Stimulated activated CD4-positive, alpha-beta T cell treated with anti-CD3 and anti-CD28 coated beads, TNF-alpha, amount 100 ng/mL, for 48 hours (primary cell): Measurements from ENCODE around the gene PTMA.

Source experiments
- DNase-seq, 3 donors: peaks; one replicate each; pipeline ENCODE4 v3.0.0-alpha.2; 2020; ENCODE audit warnings: low read depth in 3 of 3

PTMA gene

GRCh38 chr2:231676243-231676642 lies 32.1 kb upstream of the PTMA start:
- DNase-seq: no peak

DNA sequence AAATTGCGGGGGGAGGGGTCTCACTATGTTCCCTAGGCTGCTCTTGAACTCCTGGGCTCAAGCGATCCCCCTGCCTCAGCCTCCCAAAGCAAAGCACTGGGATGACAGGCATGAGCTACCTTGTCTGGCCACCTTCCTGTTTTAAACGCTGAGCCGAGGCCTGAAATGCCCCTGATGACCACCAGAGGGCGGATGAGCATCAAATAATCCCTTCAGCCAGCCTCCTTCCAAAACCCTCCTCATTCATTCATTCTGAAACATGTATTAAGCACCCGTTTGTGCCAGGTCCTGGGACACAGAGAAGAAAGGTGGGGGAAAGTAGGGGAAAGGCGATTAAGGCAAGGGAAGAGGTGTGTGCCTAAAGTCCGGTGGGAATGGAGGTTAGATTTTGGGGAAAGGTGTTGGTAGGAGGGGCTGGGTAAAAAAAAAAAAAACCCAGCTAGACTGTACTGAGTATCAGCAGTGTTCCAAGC lies 30.7 kb upstream of the PTMA start:
- peak; percentile 64 to 73 (median 69) for DNase-seq

GRCh38 chr2:231679908-231680284 lies 28.4 kb upstream of the PTMA start:
- DNase-seq: no peak

DNA sequence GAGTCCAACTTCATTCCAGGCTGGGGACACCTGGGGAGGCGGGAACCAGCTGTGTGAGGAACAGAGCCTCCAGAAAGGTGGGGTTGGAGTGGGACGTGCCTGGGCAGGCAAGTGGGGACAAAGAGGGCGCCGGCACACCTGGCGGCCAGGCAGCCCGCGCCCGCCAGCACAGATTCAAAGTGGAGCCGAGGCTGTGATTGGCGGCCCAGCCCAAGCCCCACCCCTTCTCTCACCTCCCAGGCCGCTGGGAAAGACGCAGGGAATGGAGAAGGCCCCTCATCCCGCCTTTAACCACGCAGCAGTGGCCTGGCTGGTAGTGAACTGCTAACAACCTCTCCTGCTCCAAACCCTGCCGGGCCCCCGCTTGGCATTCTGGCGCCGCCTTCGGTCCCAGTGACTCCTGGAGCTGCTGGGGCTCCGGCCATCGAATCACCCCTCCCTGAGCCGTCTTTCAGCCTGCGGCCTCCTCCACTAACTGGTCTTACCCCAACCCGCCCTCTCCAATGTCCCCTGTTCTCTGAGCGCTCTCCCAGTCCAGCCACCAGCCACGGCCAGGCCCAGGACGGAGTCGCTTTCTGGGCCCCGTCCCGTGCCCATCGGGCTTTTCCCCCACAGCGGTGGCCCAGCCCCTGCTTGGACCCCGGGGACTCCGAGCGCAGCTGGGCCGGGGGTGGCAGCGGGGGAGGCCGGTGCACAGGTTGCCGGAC lies 27.9 kb upstream of the PTMA start:
- DNase-seq: no peak

DNA sequence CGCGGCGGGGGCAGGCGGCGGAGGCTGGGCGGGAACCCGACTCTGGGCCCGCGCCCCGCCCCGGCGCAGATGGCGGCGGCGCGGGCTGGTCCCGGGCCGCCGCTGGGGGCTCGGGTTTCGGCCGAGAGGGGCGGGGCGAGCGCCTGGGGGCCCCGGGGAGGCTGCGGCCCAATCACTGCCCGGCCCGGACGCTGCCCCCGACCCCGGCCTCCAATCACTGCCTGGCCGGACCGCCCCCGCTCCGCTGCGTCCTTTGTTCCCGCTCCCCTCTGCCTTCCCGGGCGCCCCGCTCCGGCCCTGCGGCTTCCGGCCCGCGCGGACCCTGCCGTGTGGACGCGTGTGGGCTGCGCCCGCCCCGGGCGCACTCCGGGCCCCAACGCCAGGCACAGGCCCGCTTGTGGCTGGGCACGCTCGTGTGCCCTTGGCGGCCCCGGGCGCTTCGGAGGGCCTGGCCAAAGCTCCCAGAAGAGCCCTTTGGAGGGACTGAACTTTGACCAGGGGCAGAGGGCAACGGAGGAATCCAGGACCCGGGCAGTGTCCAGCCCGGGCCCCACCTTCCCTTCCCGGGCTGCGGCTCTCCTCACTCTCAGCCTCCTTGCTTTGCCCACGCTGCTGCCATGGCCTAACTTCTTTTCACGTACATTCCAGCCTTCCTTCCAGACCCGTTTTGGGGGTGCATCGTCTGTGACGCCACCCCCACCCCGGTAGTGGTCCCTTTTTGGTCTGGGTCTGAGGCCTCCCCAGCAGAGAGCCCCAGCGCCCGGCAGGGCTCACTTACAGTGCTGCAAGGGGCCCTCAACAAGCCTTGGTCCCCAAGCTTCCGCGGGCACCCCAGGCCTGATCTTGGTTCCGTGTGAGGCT lies 27.1 kb upstream of the PTMA start:
- DNase-seq: no peak

DNA sequence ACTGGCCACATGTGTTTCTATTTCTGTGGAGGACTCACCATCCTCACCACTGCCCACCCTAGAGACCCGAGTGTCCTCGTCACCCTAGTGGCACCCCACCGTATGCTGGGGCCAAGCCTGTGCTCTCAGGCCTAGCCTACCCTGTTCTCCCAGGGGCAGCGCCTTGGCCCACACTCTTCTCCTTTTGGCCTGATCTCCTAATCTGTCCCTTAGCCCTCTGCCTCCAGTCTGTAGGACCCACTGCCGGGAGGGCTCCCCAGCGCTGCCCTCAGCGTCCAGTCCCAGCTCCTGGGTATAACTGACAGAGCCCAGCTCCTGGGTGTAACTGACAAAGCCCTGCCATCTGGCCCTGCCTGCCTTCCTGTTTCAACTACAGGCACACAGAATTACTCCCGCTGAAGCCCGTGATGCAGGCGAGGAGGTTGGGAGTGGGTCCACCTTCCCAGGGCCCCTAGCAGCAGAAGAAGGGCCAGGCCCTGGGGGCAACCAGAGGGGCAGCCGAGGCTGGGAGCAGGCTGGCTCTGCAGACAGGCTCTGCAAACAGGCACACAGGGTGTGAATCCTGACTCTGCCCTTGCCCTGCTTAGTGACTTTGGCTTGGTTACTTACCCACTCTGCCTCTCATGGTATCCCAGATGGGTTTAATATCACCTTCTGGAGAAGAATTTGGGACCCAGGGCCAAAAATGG lies 25.6 kb upstream of the PTMA start:
- DNase-seq: no peak

DNA sequence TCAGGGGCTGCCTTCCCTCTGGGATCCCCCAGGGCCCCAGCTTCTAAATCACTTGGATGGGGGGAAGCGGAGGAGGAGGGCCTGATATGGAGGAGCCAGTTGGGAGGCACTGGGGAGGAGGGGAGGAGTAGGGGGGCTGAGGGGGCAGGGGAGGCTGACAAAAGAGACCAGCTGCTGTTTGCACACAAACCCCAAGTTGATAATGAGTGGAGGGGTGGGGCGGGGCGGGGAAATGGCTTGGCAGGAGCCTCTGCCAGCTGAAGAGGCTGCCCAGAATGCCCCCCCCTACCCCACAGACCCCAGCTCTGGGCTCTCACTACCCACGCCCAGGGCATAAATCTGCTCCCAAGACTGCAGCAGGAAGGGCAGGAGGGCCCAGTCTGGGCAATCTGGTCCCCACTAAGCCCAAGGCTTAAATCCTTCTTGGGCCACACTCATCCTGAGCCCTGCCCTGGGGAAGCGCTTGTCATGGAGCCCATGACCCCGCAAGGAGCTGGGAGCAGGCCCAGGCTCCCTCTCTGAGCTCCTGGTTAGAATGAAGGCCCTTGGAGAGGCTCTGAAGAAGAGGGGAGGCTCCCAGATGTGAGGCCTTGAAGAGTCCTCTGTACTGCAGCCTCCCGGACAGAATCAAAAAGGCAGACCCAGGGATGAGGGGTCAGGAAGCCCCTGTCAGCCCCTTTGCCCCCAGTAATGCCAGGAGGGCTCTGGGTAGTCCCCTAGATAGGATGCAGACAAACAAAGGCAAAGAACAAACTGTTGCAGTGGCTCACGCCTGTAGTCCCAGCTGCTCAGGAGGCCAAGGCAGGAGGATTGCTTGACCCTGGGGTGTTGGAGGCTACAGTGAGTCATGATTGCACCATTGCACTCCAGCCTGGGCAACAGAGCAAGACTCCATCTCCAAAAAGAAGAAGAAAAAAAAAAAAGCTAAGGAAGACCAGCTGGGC lies 24.8 kb upstream of the PTMA start:
- no peak for DNase-seq

DNA sequence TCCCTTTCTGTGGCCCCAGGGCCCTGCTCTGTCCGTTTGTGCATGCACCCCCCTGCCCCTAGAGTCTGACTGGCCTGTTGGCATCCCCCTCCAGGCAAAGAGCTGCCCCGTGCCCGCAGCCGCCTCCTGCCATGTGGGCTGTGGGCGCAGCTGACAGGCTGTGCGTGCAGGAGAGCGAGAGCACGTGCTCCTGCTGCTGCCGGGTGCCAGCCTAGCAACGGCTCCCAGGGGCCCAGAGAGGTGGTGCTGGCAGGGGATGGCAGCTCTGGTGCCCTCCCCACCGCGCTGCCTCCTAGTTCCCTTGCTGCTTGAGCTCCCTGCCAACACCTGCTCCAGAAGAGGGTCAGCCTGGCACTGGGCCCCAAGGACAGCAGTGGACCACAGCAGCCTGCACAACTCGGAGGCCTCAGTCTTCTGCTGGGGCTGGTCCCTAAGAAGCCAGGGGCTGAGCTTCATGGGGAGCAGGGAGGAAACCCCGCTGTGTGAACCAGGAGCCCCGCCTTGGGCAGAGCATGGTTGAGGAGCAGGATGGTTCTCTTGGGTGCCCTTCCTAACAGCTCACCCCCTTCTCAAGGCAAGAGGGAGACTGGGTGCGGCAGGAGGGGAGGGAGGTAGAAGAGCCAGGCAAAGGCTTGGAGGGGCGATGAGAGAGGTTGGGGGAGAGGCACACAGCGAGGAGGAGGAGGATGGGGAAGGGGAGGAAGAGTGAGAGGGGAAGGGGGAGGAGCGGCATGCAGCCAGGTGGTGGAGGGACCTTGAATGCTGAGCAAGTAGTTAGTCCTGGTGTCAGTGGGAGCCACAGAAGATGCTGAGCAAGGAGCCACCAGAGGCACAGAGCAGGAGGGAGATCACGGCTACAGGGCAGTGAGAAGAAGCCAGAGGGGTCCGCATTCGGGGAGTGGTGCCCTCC lies 23.8 kb upstream of the PTMA start:
- DNase-seq: no peak

DNA sequence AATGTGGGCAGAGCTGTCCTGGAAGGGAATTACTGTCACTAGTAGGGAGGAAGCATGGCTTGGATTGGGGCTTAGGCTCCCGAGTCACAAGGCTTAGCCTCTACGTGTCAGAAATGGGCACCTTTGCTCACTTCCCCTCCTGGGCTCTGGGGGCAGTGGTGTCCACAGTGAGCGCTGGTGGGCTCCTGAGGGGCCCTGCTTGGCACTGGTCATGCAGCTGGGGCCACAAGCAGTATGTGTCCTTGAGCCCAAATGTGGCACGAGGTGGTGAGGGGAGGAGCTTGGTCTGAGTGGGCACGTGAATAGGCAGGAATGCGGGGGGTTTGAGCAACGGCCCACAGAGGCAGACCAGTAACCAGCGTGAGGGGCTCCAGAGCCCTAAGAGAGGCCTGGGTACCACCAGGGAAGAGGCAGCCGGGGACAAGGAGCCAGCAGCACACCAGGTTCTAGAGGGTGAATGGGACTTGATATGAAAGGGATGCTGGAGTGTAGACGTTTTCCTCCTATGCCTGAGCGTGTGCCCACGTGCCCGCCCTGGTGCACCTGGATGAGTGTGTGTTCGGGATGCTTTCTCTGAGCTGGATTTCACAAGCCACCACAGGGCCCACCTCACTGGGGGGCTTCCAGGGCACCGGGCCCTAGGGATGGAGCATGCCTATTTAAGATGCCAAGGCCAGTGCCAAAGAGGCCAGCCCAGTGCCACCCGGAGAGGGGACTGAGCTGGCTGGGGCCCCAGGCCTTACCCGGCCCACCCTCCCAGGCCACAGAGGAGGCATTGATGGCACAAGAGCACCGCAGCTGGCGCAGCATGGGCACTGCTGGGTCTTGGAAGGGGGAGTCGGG lies 22.8 kb upstream of the PTMA start:
- no peak for DNase-seq

GRCh38 chr2:231686192-231687100 lies 21.9 kb upstream of the PTMA start:
- DNase-seq: no peak

- peak in 2 of 3 donors; percentile 44 to 62 for DNase-seq
Observed at GRCh38 chr2:231687133-231687852, 21.0 kb upstream of the PTMA start.

GRCh38 chr2:231687961-231688360 lies 20.4 kb upstream of the PTMA start:
- no peak for DNase-seq

DNA sequence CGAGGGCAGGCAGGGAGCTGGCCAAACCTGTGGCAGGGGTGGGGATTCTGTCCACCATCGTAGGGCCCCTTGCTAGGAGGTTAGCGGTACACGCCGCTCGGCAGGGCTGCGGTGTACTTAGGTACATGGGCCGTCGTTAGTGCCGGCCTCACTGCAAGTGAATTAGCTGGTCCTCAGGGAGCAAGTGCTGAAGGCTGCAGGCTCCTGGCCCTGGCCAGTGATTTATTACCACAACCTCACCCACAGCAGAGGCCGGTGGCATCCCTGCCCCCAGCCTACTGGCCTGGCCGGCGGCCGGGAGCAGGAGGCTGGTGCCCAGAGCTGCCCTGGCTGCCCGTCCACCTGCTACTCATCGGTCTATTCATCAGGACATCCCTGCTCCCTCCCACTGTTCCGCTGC lies 19.6 kb upstream of the PTMA start:
- DNase-seq: no peak

DNA sequence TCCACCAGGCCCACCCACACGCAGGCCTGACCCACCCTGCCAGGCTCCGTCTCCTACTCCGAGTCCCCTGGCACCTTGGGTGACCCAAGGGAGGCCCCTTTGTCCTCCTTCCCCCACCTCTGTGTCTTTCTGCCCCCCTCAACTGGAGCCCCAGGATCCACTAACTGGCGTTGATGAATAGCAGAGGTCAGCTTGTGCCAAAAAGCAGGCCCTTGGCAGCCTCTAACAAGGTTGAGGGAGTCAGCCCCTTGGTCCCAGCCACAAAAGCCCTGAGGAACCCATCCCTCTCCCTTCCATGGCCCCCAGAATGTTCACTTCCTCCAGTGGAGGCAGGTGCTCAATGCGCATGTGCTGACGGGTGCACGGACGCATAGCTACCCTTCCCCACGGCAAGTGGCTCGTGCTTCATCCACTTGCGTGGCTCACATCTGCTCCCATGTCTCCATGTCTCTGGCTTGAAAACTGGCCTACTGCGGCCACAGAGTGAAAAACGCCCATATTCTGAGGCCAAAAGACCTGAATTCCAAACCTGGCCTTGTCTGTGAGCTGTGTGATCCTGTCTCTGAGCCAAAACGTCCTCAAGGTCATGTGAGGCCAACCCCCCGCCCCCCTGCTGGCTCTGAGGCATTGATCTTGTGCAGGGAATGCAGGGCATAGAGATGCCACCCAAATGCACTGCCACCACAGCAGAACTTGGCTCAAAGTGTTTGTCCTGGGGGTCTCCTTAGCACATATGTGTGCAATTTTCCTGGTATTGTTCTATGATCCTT lies 19.0 kb upstream of the PTMA start:
- no peak for DNase-seq

DNA sequence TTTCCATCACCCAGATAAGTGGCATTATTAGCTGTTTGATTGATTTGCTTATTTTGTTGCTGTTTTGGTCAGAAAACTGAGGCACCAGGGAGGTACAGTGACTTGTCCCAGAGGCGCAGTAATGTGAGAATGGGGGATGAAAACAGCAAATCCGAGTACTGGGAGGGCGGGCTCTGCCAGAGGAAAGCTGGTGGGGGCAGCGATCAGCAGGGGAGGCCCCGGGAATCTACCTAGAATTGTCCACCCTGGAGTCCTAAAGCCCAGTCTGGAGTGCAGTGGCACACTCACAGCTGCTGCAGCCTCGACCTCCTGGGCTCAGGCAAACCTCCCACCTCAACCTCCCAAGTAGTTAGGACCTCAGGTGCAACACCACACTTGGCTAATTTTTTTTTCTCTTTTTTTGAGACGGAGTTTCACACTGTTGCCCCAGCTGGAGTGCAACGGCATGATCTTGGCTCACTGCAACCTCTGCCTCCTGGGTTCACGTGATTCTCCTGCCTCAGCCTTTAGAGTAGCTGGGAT lies 17.0 kb upstream of the PTMA start:
- no peak for DNase-seq

GRCh38 chr2:231692847-231693246 lies 15.5 kb upstream of the PTMA start:
- no peak for DNase-seq

DNA sequence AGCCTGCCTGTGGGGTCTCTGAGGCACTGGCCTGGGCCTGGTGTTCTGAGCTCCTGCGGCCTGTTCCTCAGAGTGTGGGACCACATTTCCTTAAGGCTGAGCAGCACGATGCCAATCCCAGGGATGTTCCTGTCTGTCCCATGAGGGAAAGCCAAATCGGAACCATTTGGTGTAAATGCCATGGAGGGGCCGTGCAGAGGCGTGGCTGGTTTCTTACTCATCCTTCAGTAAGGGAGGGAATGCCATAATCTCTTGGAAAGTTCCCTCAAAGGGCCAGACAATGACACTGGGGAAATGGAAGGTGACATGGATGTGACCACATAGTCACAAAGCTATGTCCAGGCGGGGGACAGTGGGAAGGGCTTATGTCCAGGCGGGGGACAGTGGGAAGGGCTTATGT lies 14.4 kb upstream of the PTMA start:
- no peak for DNase-seq
